ENCODE results near the gene UXS1.

Gene UXS1

GRCh38 chr2:106080959-106081358 lies 113.1 kb downstream of the UXS1 start:
- DNase-seq (ENCODE audit: low spot score): no peak

- DNase-seq (ENCODE audit: low spot score): no peak
Measured at GRCh38 chr2:106078096-106078495, 116.0 kb downstream of the UXS1 start.

GRCh38 chr2:106076941-106077340 lies 117.2 kb downstream of the UXS1 start:
- no peak for DNase-seq (ENCODE audit: low spot score)

GRCh38 chr2:106075048-106075447 lies 119.1 kb downstream of the UXS1 start:
- DNase-seq (ENCODE audit: low spot score): no peak

- no peak for DNase-seq (ENCODE audit: low spot score)
Measured at GRCh38 chr2:106073678-106074406, 120.3 kb downstream of the UXS1 start.

- no peak for DNase-seq (ENCODE audit: low spot score)
Measured at GRCh38 chr2:106070181-106070580, 123.9 kb downstream of the UXS1 start.

GRCh38 chr2:106068451-106068850 lies 125.7 kb downstream of the UXS1 start:
- DNase-seq (ENCODE audit: low spot score): no peak

- no peak for DNase-seq (ENCODE audit: low spot score)
Measured at GRCh38 chr2:106065983-106066820, 127.9 kb downstream of the UXS1 start.

- no peak for DNase-seq (ENCODE audit: low spot score)
Measured at GRCh38 chr2:106065268-106065982, 128.7 kb downstream of the UXS1 start.

- no peak for DNase-seq (ENCODE audit: low spot score)
Measured at GRCh38 chr2:106063181-106063580, 130.9 kb downstream of the UXS1 start.

- no peak for DNase-seq (ENCODE audit: low spot score)
Measured at GRCh38 chr2:106062627-106063026, 131.5 kb downstream of the UXS1 start.

GRCh38 chr2:106061611-106062349 lies 132.3 kb downstream of the UXS1 start:
- no peak for DNase-seq (ENCODE audit: low spot score)

GRCh38 chr2:106059416-106060065 lies 134.6 kb downstream of the UXS1 start:
- no peak for DNase-seq (ENCODE audit: low spot score)

- no peak for DNase-seq (ENCODE audit: low spot score)
Measured at GRCh38 chr2:106058469-106059137, 135.5 kb downstream of the UXS1 start.

GRCh38 chr2:106057206-106057605 lies 136.9 kb downstream of the UXS1 start:
- no peak for DNase-seq (ENCODE audit: low spot score)

GRCh38 chr2:106054880-106055655 lies 139.0 kb downstream of the UXS1 start:
- DNase-seq (ENCODE audit: low spot score): no peak

GRCh38 chr2:106054321-106054720 lies 139.8 kb downstream of the UXS1 start:
- DNase-seq (ENCODE audit: low spot score): no peak

GRCh38 chr2:106053581-106053980 lies 140.5 kb downstream of the UXS1 start:
- DNase-seq (ENCODE audit: low spot score): no peak

GRCh38 chr2:106053116-106053515 lies 141.0 kb downstream of the UXS1 start:
- DNase-seq (ENCODE audit: low spot score): no peak

GRCh38 chr2:106044859-106045258 lies 149.2 kb downstream of the UXS1 start:
- no peak for DNase-seq (ENCODE audit: low spot score)
